ENCODE results near the gene KCNK6.
A peak's percentile ranks its signal among the peaks of the same experiment; 100 is the strongest.

Gene KCNK6

DNA sequence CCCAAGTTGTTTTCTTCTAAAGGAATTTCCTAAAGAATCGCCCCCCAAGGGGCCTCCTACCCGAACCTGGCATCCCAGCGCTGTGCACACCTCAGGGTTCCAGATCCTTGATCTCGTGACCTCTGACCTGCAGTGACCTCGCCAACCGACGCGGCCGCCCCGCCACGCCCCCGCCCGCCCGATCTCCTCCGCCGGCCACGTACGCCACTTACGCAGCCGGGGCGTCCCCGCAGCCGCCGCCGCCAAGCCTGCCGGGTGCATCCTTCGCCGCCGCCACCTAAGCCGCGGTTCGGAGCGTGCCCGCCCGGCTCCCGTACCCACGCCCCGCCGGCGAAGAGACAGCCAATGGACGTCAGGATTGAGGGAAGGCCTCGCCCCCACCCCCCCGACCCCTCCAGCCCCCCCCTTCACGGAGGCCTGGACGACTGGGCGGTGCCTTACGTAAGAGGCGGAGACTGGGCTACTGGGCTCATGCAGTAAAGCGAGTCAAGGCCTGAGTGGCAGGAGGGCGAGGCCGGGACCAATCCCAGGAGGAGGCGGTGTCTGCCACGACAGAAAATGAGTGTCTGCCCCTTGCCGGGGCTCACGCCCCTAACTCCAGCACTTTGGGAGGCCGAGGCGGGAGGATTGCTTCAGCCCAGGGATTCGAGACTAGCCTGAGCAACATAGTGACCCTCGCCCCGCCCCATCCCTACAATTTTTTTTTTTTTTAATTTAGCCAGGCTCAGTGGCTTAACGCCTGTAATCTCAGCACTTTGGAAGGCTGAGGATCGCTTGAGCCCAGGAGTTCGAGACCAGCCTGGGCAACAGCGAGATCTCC is 3.8 kb upstream of the KCNK6 start, which contains the start of gene YIF1B:
Gene YIF1B, minus strand, starts transcription at position 291 of the 820 bp plus-strand sequence. Its CDS starts 30 bp downstream, at position 261.
- POLR2A ChIA-PET, result no interaction called here
- TF ChIP-seq, protein P1, sequence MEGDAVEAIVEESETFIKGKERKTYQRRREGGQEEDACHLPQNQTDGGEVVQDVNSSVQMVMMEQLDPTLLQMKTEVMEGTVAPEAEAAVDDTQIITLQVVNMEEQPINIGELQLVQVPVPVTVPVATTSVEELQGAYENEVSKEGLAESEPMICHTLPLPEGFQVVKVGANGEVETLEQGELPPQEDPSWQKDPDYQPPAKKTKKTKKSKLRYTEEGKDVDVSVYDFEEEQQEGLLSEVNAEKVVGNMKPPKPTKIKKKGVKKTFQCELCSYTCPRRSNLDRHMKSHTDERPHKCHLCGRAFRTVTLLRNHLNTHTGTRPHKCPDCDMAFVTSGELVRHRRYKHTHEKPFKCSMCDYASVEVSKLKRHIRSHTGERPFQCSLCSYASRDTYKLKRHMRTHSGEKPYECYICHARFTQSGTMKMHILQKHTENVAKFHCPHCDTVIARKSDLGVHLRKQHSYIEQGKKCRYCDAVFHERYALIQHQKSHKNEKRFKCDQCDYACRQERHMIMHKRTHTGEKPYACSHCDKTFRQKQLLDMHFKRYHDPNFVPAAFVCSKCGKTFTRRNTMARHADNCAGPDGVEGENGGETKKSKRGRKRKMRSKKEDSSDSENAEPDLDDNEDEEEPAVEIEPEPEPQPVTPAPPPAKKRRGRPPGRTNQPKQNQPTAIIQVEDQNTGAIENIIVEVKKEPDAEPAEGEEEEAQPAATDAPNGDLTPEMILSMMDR (IDR thresholded peaks at IDR 0.05; ENCODE audit: insufficient read depth, low read length, missing control alignments), result no peak
- peak; percentile 83 for DNase-seq (ENCODE audit: low read depth, low spot score)
- H3K4me3 ChIP-seq (ENCODE audit: low read depth, low read length), result peak within 1 kb of the TSS; percentile 80
- CTCF ChIA-PET, result interaction anchor here (1.0 kb wide), 2 partner anchors 20 to 72 kb away, joined by 3 to 4 read pairs; partner anchors contain the start of gene CATSPERG

DNA sequence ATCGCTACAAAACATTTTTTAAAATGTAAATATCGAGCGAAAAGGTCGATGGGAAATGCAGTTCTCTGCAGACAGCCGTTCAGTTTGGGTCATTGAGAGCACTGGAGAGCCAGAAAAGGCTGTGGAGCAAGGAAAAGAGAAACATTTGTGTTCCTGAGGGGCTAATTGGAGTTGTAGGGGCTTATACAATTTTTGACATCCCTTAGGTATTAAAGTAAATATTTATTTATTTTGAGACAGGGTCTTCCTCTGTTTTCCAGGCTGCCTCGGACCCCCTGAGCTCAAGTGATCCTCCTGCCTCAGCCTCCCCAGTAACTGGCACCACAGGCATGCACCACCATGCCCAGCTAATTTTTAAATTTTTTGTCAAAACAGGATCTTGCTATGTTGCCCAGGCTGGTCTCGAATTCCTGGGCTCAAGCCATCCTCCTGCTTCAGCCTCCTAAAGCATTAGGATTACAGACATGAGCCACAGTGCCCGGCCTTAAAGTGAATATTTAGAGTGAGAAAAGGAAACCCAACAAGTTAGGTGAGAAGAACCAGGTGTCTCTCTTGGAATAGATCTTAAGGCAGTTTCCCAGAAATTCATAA is 3.1 kb upstream of the KCNK6 start:
- peak overlapping the region; percentile 45 for H3K4me3 ChIP-seq (ENCODE audit: low read depth, low read length)
- TF ChIP-seq, protein P1 (IDR thresholded peaks at IDR 0.05; ENCODE audit: insufficient read depth, low read length, missing control alignments), result no peak
- no peak for DNase-seq (ENCODE audit: low read depth, low spot score)
- ChIA-PET POLR2A (no interaction called here), CTCF (interaction anchor here (0.6 to 1.0 kb wide), 2 partner anchors 19 to 129 kb away, joined by 4 read pairs; partner anchors contain the start of gene CATSPERG)

DNA sequence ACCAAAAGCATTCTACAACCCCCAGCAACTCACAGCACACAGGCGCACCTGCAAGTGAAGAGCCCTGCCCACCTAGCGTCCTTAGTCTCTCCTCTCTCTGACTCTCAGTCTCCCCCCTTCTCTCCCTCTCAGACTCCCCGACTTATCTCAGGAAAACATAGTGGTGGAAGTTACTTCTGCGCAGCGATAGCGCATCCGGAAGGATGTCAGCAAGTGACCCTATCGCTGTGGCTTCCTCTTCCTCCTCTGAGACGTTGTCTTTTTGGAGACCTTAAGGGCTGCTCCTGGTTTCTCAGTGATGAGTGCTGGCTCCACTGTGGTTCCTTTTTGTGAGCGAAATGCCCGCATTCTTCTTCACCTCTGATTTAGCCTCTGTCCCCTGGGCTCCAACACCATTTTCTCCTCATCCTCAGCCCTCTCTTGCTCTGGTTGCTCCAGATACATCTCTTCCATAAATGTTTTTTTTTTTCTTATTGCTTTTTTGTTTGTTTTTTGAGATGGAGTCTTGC is 2.5 kb upstream of the KCNK6 start:
- TF ChIP-seq, protein P1 (IDR thresholded peaks at IDR 0.05; ENCODE audit: insufficient read depth, low read length, missing control alignments), result no peak
- ChIA-PET CTCF (interaction anchor here (0.6 to 1.0 kb wide), 2 partner anchors 19 to 129 kb away, joined by 4 read pairs; partner anchors contain the start of gene CATSPERG), POLR2A (no interaction called here)
- DNase-seq (ENCODE audit: low read depth, low spot score), result no peak
- H3K4me3 ChIP-seq (ENCODE audit: low read depth, low read length), result no peak overlapping the region

DNA sequence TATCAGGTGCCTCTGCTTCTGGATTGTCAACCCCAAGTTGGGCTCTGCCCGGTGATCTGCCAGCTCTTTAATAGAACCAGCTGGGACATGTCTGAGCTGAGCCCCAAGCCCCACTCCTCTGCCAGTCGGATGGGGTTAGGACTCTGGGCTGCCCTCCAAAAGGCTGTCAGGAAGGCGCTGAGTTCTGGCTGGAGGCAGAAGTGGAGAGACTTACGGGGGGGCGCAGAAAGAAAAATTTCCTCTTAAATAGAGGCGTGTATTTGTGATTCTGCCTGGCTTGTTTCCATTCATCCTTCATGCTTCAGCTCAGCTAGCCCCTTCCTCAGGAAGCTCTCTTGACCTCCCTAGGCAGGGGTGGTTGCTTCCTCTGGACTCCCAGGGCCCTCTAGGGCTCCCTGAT is 985 bp upstream of the KCNK6 start:
- DNase-seq (ENCODE audit: low read depth, low spot score), result no peak
- TF ChIP-seq, protein P1 (IDR thresholded peaks at IDR 0.05; ENCODE audit: insufficient read depth, low read length, missing control alignments), result no peak
- no peak overlapping the region for H3K4me3 ChIP-seq (ENCODE audit: low read depth, low read length)
- ChIA-PET CTCF (interaction anchor here (0.7 to 5.0 kb wide), 4 partner anchors 16 to 86 kb away, joined by 3 to 19 read pairs (median 8); partner anchors contain the start of gene CATSPERG), POLR2A (interaction anchor here (1.6 kb wide), 1 partner anchor 17 kb away, joined by 4 read pairs; no protein-coding TSS in a partner anchor)

DNA sequence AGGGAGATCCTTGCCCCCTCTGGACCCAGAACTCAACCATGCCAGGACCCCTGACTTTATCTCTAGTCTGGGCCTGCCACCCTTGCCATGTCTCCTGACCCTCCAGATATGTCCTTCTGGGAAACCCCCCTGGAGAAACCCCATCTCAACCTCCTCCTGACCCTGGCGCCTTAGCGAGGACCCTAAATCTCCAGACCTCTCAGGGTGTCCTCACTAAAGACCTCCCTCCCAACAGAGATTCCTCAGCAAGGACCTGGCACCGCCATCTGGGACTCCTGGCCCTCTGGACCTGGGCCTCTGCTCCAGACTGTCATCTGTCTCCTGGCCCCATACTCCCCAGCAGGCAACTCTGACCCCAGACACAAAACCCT is 1.3 kb downstream of the KCNK6 start:
- POLR2A ChIA-PET, result no interaction called here
- no peak for DNase-seq (ENCODE audit: low read depth, low spot score)
- H3K4me3 ChIP-seq (ENCODE audit: low read depth, low read length), result peak overlapping the region; percentile 64; the same call in 1 of the 2 replicates
- CTCF ChIA-PET, result interaction anchor here (0.7 to 5.0 kb wide), 5 partner anchors 8 to 422 kb away, joined by 3 to 19 read pairs (median 5); partner anchors contain the start of gene CATSPERG
- TF ChIP-seq, protein P1 (IDR thresholded peaks at IDR 0.05; ENCODE audit: insufficient read depth, low read length, missing control alignments), result no peak

Measured in AG04449 (cell line).